Measurements from ENCODE around the gene PAK4.

- TF ChIP-seq TAF1 (IDR thresholded peaks at IDR 0.05; ENCODE audit: low read depth) (no peak), NFIC (IDR thresholded peaks at IDR 0.05) (no peak)
These were observed 99.3 kb downstream of the PAK4 start for GRCh38 chr19:39224910-39225309.
